Stimulated activated CD4-positive, alpha-beta T cell treated with anti-CD3 and anti-CD28 coated beads, Interleukin-2, amount 100 ng/mL, for 4 hours (primary cell): Measurements from ENCODE around the gene PLSCR2.
"Not testable (repeated sequence)": the region's sequence is repeated elsewhere in the genome, so short reads cannot be mapped to it uniquely, and the experiment has no call there.

Experiments
- DNase-seq: peaks from one replicate; pipeline ENCODE4 v3.0.0-alpha.2; 2020; ENCODE audit warnings: low read depth

The PLSCR2 gene

GRCh38 chr3:146416366-146416765, 53.0 kb downstream of the PLSCR2 start:
- DNase-seq, result no peak

GRCh38 chr3:146414010-146414409, 55.4 kb downstream of the PLSCR2 start:
- DNase-seq, result no peak

DNA sequence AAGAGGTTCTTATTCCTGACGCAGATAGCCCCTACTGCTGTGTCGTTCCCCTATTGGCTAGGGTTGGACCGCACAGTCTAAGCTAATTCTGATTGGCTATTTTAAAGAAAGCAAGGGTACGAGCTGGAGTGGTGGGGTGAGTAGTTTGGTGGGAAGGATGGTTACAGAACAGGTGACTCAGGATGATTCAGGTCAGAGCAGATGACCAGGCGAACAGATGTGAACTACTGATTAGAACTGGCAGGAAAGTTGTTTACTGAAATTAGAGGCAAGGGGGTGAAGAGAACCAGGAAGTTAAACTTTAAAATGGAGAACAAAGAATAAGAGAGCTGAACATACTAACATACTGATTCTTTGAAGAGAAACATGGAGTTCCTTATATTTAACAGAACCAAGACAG, 56.6 kb downstream of the PLSCR2 start:
- DNase-seq, result not testable (repeated sequence)

DNA sequence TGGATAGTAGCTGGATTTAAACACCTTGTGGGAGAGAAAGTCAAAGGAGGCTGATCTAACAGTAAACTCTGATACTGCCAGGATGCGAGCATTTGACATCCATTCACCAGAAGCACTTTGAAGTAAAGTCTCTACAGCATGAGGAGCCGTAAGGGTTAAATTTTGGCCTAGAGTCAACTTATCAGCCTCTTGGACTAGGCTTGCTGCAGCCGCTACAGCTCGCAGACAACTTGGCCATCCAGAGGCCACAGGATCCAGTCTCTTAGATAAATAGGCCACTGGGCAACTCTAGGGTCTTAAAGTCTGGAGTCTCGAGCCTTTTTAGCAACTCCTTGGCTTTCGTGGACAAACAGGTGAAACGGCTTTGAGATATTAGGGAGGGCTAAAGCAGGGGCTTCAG, 61.4 kb downstream of the PLSCR2 start:
- no peak for DNase-seq

GRCh38 chr3:146404436-146404835, 64.9 kb downstream of the PLSCR2 start:
- no peak for DNase-seq

GRCh38 chr3:146403792-146404191, 65.6 kb downstream of the PLSCR2 start:
- no peak for DNase-seq

DNA sequence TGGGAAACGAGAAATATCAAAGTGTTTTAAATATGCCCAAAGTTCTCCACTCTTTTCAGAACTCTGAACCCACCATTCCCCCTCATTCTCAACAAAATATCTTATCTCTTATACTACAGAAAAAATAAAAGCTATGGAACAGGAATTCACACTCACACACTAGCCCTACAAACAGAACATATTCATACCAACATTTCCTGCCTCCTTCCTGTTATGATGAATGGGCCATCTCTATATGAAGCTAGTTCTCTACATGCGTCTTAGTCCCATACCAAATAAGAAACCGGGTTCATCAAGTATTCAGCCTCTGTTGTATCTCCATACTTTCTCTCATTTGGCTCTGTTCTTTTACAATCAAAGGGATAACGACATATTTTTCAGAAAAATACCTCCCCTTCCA, 72.6 kb downstream of the PLSCR2 start:
- DNase-seq, result no peak

DNA sequence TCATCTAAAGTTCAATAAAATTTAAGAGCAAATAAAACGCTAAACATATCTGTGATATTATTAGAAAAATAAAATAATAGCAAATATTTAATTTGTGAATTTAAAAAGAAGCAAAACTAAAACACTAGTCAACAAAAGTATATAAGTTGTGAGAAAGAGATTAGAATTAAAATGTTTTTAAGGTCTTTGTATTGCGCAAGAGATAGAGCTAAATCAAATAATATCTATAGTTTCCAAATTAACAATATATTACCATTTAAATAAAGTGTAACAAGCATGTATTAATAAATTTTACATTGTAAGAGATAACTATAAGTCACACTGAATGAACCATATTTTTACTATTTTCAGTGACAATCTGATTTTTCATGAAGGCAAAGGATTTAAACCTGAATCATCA, 74.2 kb downstream of the PLSCR2 start:
- DNase-seq, result no peak

- DNase-seq, result no peak
Measured at GRCh38 chr3:146390957-146391356, 78.4 kb downstream of the PLSCR2 start.

DNA sequence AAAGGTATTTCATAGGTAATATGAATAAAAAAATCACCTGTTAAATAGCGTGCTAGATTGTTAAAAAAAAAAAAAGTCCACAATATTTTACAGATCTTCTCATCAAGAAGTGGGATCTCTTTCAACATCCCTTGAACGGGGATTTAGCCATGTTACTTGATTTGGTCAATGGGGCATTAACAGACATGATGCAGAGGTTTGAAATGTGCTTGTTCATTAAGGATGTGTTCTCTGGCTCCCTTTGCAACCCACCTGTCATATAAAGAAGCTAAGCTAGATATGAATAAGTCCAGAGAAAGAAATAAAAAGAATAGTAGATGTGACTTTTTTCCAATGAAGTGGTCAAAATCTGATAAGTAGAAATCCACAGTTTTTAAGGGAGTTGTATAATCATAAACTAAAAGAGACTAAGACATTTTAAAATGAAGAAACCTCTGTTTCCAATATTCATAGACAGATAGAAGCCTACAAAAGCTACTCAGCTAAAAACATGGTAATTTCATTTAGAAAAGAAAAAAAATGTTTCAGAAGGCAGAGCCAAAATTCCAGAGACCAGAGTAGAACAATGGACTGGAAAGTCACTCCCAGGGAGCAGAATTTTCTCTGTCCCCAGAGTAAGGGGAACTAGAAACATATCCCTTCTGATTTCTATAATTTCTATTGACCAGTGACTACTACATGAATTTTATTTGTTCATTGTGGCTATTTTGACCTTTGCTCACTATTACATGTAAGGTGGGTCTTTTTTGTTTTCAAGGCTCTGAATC, 79.2 kb downstream of the PLSCR2 start:
- DNase-seq, result no peak

DNA sequence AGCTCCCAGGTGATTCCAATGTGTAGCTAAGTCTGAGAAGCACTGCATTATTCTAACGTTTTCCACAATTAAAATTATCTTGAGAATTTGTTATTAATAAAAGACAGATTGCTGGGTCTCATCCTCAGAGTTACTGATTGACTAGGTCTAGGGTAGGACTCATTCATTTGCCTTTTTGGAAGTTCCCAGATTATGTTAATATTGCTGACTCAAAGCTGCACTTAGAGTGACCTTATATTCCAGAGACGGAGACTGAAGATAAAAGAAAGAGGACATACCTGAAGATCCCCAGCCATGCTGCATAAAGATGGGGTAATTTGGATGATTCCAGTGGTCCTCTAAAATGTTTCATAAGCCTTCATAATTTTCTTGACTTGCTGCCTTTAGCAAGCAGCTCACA, 81.8 kb downstream of the PLSCR2 start:
- no peak for DNase-seq

DNA sequence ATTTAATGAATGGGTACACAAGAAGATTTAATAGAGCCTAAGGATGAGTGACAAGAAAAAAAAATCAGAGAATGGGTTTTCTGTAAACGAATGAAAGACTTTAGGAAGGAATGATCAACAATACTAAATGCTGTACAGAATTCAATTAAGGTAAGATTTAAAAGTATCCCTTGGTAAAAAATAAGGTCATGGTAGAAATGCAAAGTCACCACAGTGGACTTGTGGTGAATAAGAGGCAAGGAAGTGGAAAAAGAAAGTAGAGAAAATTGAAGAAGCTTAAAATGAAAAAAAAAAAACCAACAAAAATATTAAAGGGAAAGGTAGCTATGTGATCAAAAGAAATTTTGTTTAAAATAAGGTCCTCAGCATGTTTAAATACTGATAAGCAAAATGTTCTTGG, 82.4 kb downstream of the PLSCR2 start:
- DNase-seq, result no peak

GRCh38 chr3:146384786-146385185, 84.6 kb downstream of the PLSCR2 start:
- DNase-seq, result no peak
